Panc1 (cell line): ENCODE results near the gene GRK3.

ENCODE experiments used
- POLR2AphosphoS5 ChIP-seq: IDR thresholded peaks from 2 replicates; pipeline ENCODE4 v1.6.1; 2012; ENCODE audit warnings: mild to moderate bottlenecking, low read depth, low read length, moderate library complexity
- TCF7L2 ChIP-seq: IDR thresholded peaks from 2 replicates; pipeline ENCODE4 v1.6.1; 2011; ENCODE audit warnings: mild to moderate bottlenecking, low read depth, low read length, inconsistent platforms
- TF ChIP-seq, protein P1 (sequence below): fragments of 450-650 bp; IDR thresholded peaks from 2 replicates; pipeline ENCODE4 v1.5.1; 2017; ENCODE audit warnings: mild to moderate bottlenecking

- TF ChIP-seq, protein P1, sequence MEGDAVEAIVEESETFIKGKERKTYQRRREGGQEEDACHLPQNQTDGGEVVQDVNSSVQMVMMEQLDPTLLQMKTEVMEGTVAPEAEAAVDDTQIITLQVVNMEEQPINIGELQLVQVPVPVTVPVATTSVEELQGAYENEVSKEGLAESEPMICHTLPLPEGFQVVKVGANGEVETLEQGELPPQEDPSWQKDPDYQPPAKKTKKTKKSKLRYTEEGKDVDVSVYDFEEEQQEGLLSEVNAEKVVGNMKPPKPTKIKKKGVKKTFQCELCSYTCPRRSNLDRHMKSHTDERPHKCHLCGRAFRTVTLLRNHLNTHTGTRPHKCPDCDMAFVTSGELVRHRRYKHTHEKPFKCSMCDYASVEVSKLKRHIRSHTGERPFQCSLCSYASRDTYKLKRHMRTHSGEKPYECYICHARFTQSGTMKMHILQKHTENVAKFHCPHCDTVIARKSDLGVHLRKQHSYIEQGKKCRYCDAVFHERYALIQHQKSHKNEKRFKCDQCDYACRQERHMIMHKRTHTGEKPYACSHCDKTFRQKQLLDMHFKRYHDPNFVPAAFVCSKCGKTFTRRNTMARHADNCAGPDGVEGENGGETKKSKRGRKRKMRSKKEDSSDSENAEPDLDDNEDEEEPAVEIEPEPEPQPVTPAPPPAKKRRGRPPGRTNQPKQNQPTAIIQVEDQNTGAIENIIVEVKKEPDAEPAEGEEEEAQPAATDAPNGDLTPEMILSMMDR, result no peak
- TF ChIP-seq TCF7L2 (no peak), POLR2AphosphoS5 (no peak)
Observed at GRCh38 chr22:25689631-25690030, 125.2 kb downstream of the GRK3 start.
